ENCODE results near the gene HDDC3. TPM values are rescaled to one million over a fixed set of nuclear protein-coding genes. Genes with fewer than 3 reads are reported as not detected.

Gene HDDC3
- total RNA-seq, 1 experiment from 2014 or later: 21.6 TPM

DNA sequence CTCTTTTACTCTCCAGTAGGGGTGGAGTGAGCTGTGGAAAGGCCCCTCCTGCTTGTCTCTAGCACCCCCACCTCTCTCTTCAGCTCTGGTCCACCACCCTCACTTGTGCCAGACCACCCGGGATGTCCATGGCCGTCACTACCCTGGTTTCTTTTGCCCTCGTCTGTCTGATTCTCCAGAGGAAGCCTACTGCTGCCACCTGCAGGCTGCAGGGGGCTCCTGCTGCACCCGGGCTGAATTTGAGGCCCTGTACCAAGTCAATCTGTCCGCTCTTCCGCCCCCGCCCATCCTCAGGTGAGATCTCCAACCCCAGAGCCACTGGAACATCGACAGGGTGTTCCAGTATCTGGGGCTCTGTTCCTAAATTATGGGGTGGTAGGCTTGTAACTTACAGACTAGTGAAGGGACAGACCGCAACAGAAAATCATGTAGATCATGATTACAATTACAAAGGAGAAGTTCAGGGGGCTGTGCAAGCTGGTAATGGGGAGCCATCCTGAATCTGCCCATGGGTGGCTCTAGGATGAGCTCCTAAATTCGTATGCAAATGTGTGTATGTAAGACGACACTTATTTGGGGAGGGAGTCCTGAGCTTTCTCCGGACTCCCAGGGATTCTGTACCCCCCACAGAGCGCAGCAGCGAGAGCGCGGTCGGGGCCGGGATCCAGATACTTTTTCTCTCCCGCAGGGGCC lies 2.1 kb upstream of the HDDC3 start:
- peak overlapping the region; percentile 87 for H3K4me3 Mint-ChIP-seq (ENCODE audit: unreplicated experiment)
- H3K4me1 ChIP-seq: peaks cover 16% of the 10 kb centered on the region
- H3K27ac Mint-ChIP-seq (ENCODE audit: unreplicated experiment): peak overlapping the region; percentile 62
- H3K27me3 Mint-ChIP-seq (ENCODE audit: insufficient read depth, unreplicated experiment): no peaks in the 10 kb centered on the region
- ChIA-PET CTCF (interaction anchor here (0.5 to 2.4 kb wide), 20 partner anchors 9 to 1236 kb away, joined by 3 to 22 read pairs (median 5); partner anchors contain the start of genes BLM, MAN2A2, PRC1 and RCCD1), POLR2A (interaction anchor here (0.6 to 1.9 kb wide), 4 partner anchors 20 to 312 kb away, joined by 3 to 24 read pairs (median 10); partner anchors contain the start of genes BLM, MAN2A2 and RCCD1)
- H3K4me1 Mint-ChIP-seq (ENCODE audit: low read depth, unreplicated experiment): peaks cover 22% of the 10 kb centered on the region
- H3K9me3 Mint-ChIP-seq (ENCODE audit: unreplicated experiment): no peaks in the 10 kb centered on the region
- DNase-seq: peak; percentile 89 to 92
- H3K27me3 ChIP-seq (replicated peaks; ENCODE audit: control insufficient read depth, insufficient read depth, low read length): no peaks in the 10 kb centered on the region; the same call in 1 of the 2 replicates
- peaks cover 37% of the 10 kb centered on the region for H3K36me3 Mint-ChIP-seq (ENCODE audit: insufficient read depth, unreplicated experiment)
- TF ChIP-seq, protein P1, sequence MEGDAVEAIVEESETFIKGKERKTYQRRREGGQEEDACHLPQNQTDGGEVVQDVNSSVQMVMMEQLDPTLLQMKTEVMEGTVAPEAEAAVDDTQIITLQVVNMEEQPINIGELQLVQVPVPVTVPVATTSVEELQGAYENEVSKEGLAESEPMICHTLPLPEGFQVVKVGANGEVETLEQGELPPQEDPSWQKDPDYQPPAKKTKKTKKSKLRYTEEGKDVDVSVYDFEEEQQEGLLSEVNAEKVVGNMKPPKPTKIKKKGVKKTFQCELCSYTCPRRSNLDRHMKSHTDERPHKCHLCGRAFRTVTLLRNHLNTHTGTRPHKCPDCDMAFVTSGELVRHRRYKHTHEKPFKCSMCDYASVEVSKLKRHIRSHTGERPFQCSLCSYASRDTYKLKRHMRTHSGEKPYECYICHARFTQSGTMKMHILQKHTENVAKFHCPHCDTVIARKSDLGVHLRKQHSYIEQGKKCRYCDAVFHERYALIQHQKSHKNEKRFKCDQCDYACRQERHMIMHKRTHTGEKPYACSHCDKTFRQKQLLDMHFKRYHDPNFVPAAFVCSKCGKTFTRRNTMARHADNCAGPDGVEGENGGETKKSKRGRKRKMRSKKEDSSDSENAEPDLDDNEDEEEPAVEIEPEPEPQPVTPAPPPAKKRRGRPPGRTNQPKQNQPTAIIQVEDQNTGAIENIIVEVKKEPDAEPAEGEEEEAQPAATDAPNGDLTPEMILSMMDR (IDR thresholded peaks at IDR 0.05; ENCODE audit: insufficient read depth in 1 of 2, low read depth in 1 of 2, low read length in 1 of 2, severe bottlenecking in 1 of 2, unreplicated experiment in 1 of 2): peak; percentile 73 to 93
- BruUV-seq (replicated peaks): no TSS peak
- H3K36me3 ChIP-seq (ENCODE audit: control insufficient read depth, insufficient read depth, low read length): no peaks in the 10 kb centered on the region
- intact Hi-C loops (cut with micrococcal nuclease; ENCODE audit: unreplicated experiment): loop anchor here (1.0 to 10.0 kb wide), 5 partner anchors 20 to 340 kb away; partner anchors contain the start of gene RCCD1
- peak overlapping the region; percentile 89 for H3K4me3 ChIP-seq (ENCODE audit: low read depth, low read length)
- H3K9me3 ChIP-seq: no peaks in the 10 kb centered on the region

DNA sequence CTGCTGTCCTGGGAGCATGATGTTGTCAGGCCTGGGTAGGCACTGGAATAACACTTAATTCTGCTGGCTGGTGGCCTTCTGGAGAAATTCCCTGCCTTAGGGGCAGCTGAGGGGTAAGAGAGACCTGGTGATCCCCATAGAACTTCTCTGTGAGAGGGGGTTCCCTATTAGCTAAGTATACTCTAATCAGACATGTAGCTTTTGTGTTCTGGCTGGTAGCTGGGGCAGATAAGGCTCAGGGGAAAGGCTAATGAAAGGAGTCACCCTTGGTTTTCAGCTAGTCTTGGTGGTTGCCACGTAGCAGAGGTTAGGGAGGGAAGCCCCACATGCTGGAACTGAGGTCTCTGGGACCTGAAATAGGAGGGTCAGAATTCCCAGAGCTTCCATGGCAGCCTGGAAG lies 952 bp upstream of the HDDC3 start:
- H3K4me3 ChIP-seq (ENCODE audit: low read depth, low read length): no peak overlapping the region
- POLR2A ChIA-PET: no interaction called here
- no peaks in the 10 kb centered on the region; the same call in 1 of the 2 replicates for H3K27me3 ChIP-seq (replicated peaks; ENCODE audit: control insufficient read depth, insufficient read depth, low read length)
- no peaks in the 10 kb centered on the region for H3K27me3 Mint-ChIP-seq (ENCODE audit: insufficient read depth, unreplicated experiment)
- DNase-seq: no peak
- TF ChIP-seq, protein P1 (IDR thresholded peaks at IDR 0.05; ENCODE audit: insufficient read depth in 1 of 2, low read depth in 1 of 2, low read length in 1 of 2, severe bottlenecking in 1 of 2, unreplicated experiment in 1 of 2): no peak
- H3K36me3 ChIP-seq (ENCODE audit: control insufficient read depth, insufficient read depth, low read length): no peaks in the 10 kb centered on the region
- H3K4me1 ChIP-seq: peaks cover 16% of the 10 kb centered on the region
- no peaks in the 10 kb centered on the region for H3K9me3 Mint-ChIP-seq (ENCODE audit: unreplicated experiment)
- CTCF ChIA-PET: interaction anchor here (0.6 to 3.6 kb wide), 9 partner anchors 10 to 216 kb away, joined by 3 to 53 read pairs (median 4); partner anchors contain the start of genes BLM, MAN2A2 and VPS33B
- intact Hi-C loops (cut with micrococcal nuclease; ENCODE audit: unreplicated experiment): loop anchor here (10.0 kb wide), 1 partner anchor 342 kb away; no protein-coding TSS in a partner anchor
- H3K4me1 Mint-ChIP-seq (ENCODE audit: low read depth, unreplicated experiment): peaks cover 22% of the 10 kb centered on the region
- no peak overlapping the region for H3K27ac Mint-ChIP-seq (ENCODE audit: unreplicated experiment)
- H3K36me3 Mint-ChIP-seq (ENCODE audit: insufficient read depth, unreplicated experiment): peaks cover 33% of the 10 kb centered on the region
- no peaks in the 10 kb centered on the region for H3K9me3 ChIP-seq
- no peak overlapping the region for H3K4me3 Mint-ChIP-seq (ENCODE audit: unreplicated experiment)
- BruUV-seq (replicated peaks): no TSS peak

DNA sequence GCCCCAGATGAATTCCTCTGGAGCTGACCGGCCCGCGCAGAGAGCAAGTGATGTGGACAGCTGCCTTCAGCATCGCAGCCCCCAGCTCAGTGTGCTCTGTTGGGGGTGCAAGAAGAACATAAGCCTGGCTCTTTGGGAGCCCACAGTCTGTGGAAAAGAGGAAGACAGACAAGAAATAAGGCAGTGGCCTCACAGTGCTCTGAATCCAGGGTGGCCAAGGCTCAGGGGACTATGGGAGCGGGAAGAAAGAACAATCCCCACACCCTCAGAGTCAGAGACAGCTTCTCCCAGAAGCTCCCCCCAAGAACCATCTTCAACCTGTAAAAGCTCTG lies 277 bp upstream of the HDDC3 start:
- no peak for DNase-seq
- Histone ChIP-seq H3K4me1 (peaks cover 16% of the 10 kb centered on the region), H3K9me3 (no peaks in the 10 kb centered on the region), H3K4me3 (ENCODE audit: low read depth, low read length) (no peak overlapping the region), H3K36me3 (ENCODE audit: control insufficient read depth, insufficient read depth, low read length) (no peaks in the 10 kb centered on the region), H3K27me3 (replicated peaks; ENCODE audit: control insufficient read depth, insufficient read depth, low read length) (no peaks in the 10 kb centered on the region; the same call in 1 of the 2 replicates)
- intact Hi-C loops (cut with micrococcal nuclease; ENCODE audit: unreplicated experiment): loop anchor here (10.0 kb wide), 1 partner anchor 342 kb away; no protein-coding TSS in a partner anchor
- peaks cover 22% of the 10 kb centered on the region for H3K4me1 Mint-ChIP-seq (ENCODE audit: low read depth, unreplicated experiment)
- no TSS peak for BruUV-seq (replicated peaks)
- ChIA-PET CTCF (interaction anchor here (0.5 to 3.6 kb wide), 19 partner anchors 10 to 604 kb away, joined by 3 to 53 read pairs (median 6); partner anchors contain the start of genes BLM, MAN2A2, PRC1 and RCCD1), POLR2A (interaction anchor here (0.9 to 1.7 kb wide), 3 partner anchors 22 to 62 kb away, joined by 5 to 17 read pairs (median 5); partner anchors contain the start of genes MAN2A2, PRC1 and RCCD1)
- H3K27ac Mint-ChIP-seq (ENCODE audit: unreplicated experiment): no peak overlapping the region
- no peaks in the 10 kb centered on the region for H3K27me3 Mint-ChIP-seq (ENCODE audit: insufficient read depth, unreplicated experiment)
- H3K9me3 Mint-ChIP-seq (ENCODE audit: unreplicated experiment): no peaks in the 10 kb centered on the region
- H3K36me3 Mint-ChIP-seq (ENCODE audit: insufficient read depth, unreplicated experiment): peaks cover 30% of the 10 kb centered on the region
- H3K4me3 Mint-ChIP-seq (ENCODE audit: unreplicated experiment): peak overlapping the region; percentile 96
- TF ChIP-seq, protein P1 (IDR thresholded peaks at IDR 0.05; ENCODE audit: insufficient read depth in 1 of 2, low read depth in 1 of 2, low read length in 1 of 2, severe bottlenecking in 1 of 2, unreplicated experiment in 1 of 2): no peak
